Stimulated activated CD4-positive, alpha-beta T cell treated with anti-CD3 and anti-CD28 coated beads, Interleukin-2, amount 100 ng/mL, for 24 hours (primary cell): Measurements from ENCODE around the gene PGA5.
"Not testable (repeated sequence)": the region's sequence is repeated elsewhere in the genome, so short reads cannot be mapped to it uniquely, and the experiment has no call there.

Experiments used
- DNase-seq, 2 donors: peaks; one replicate each; pipeline ENCODE4 v3.0.0-alpha.2; 2020

Gene PGA5

DNA sequence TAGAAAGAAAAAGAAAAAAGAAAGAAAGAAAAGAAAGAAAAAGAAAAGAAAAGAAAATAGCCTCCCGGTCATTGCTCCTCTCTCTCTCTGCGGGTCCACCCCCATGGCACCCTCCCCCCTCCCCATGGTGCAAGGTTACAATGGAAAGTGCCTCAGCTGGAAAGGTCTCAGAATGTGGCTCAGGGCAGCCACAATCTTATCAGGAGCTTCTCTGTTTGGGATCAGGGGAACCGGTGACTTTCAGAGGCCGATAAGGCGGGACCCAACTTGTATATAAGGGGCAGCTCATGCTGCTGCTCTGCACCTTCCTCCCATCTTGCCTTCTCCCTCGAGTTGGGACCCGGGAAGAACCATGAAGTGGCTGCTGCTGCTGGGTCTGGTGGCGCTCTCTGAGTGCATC lies at the start of gene PGA5:
PGA5 (plus strand) TSS at position 301 of the 400 bp plus-strand sequence; CDS start at position 353, 52 bp downstream.
- not testable (repeated sequence) for DNase-seq

DNA sequence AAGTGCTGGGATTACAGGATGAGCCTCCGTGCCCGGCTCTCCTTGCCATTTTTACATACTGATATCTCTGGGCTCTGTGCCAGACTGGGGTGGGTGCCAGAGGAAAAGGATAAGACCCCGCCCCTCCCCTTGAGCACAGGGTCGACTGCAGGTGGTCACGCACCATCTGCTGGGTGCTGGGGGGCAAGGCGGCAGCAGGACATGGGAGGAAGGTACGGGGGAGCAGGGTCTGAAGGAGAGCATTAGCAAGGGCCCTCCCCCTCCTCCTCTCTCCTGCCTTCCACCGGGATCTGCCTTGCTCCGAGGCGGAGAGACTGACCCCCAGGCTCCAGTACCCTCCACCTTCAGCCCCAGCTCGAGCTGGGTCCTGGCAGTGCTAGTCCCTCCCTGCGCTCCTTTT lies 47.4 kb upstream of the PGA5 start:
- DNase-seq = no peak

- no peak for DNase-seq
Measured at GRCh38 chr11:61194169-61194671, 46.8 kb upstream of the PGA5 start.

DNA sequence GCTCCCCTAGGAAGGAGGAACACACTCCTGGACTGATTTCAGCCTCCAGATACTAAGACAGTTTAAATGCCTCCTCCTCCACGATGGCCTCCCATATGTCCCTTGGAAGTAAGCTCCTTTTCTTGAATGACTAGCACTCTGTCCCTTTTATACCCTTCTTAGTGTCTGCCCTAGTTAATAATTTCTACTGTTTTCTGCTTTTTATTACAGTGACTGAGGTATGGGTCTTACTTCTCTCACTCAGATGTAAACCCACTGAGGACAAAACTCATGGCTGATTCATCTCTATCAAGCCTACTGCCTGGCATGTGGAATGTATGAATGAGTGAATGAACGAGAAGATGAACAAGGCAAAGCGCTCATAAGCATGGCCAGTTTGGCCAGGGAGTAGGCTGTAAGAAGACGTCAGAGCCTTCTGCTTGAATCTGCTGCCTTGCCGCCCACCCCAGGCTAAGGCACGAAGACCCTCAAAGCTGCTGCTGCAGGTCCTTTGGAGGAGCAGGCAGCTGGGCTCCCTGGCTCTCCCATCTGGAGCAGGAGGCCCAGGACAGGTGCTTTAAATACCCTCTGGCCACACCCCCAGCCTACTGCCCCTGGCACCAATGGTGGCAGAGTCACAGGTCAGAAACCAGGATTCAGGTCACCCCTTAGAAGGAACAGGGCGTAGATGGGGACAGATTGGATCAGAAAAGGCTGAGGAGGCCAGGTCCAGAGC lies 45.8 kb upstream of the PGA5 start:
- DNase-seq = no peak

- no peak for DNase-seq
Measured at GRCh38 chr11:61195719-61196118, 45.3 kb upstream of the PGA5 start.

- no peak for DNase-seq
Measured at GRCh38 chr11:61198361-61198760, 42.6 kb upstream of the PGA5 start.

- DNase-seq = no peak
Measured at GRCh38 chr11:61198948-61199523, 41.9 kb upstream of the PGA5 start.

DNA sequence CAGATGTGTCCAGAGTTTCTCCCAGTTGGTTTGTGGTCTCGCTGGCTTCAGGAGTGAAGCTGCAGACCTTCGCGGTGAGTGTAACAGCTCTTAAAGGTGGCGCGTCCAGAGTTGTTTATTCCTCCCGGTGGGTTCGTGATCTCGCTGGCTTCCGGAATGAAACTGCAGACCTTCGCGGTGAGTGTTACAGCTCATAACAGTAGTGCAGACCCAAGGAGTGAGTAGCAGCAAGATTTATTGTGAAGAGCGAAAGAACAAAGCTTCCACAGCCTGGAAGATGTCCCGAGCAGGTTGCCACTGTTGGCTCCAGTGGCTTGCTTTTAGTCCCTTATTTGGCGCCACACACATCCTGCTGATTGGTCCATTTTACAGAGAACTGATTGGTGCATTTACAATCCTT lies 39.5 kb upstream of the PGA5 start:
- no peak for DNase-seq

DNA sequence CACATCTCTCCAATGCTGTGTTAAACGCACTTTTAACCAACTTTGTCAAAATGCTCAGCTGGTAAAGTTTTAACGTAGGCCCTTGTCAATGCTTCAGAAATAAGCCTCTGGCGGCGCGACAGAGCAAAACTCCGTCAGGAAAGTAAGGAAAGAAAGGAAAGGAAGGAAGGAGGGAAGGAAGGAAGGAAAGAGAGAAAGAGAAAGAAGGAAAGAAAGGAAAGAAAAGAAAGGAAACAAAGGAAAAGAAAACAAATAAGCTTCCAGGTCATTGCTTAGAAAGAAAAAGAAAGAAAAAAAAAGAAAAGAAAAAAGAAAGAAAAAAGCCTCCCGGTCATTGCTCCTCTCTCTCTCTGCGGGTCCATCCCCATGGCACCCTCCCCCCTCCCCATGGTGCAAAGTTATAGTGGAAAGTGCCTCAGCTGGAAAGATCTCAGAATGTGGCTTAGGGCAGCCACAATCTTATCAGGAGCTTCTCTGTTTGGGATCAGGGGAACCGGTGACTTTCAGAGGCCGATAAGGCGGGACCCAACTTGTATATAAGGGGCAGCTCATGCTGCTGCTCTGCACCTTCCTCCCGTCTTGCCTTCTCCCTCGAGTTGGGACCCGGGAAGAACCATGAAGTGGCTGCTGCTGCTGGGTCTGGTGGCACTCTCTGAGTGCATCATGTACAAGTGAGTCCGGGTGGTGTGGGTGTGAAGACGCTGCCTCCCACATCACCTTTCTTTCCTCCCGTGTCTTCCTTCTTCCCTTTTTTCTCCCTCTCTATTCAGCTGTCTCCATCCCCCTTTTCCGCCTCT lies 37.8 kb upstream of the PGA5 start, which contains the start of gene PGA3:
PGA3 (plus strand) TSS at position 566 of the 797 bp plus-strand sequence; CDS start at position 616, 50 bp downstream.
- DNase-seq = not testable (repeated sequence)

- not testable (repeated sequence) for DNase-seq
Measured at GRCh38 chr11:61203873-61204272, 37.1 kb upstream of the PGA5 start.

- DNase-seq = not testable (repeated sequence)
Measured at GRCh38 chr11:61204502-61205059, 36.4 kb upstream of the PGA5 start.

DNA sequence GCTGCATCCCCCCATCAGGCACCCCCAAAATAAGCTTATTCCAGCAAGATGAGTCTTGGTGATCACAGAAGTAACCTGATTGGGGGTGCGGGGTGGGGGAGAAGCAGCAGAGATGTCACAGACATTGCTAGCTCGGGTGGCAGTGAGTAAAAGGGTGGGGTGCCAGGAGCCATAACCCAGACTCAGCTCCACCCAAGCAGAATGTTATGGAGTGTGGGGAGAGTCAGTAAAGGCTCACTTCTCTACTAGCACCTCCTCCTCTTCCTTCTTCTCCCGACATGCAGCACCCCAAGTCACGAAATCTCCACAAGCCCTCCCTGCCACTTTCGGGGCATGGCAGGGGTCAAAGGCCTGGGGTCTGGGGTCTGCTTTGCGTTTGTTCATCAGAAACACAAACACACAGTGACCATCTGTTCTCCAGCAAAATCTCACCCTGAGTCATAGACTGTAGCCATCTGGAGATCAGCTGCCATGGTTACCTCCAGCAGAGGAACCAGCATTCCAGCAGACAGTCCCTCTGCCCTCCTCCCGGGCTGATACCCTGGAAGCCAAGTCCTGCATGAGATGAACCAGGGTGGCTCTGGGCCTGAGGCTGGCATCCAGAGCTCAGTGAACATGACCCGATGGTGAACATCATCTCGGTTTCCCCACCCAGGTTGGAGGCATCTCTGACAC lies 33.2 kb upstream of the PGA5 start:
- DNase-seq = not testable (repeated sequence)

DNA sequence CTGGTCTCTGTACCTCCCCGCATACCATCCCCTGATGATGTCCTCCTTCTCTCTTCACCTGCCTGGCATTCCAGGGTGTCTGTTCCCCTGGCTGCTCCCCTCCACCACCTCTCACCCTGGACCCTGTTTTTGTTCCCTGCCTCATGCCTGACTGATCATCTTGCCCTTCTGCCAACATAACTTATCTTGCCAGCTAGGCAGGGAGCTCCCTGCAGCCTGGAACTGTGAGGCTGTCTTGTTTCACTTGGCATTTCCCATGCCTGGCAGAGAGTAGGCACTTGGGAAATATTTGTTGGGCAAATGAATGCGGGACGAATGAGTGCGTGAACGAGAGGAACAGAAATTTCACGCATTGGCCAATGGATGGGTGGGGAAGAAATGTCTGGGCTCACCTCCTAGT lies 30.3 kb upstream of the PGA5 start:
- DNase-seq = not testable (repeated sequence)

DNA sequence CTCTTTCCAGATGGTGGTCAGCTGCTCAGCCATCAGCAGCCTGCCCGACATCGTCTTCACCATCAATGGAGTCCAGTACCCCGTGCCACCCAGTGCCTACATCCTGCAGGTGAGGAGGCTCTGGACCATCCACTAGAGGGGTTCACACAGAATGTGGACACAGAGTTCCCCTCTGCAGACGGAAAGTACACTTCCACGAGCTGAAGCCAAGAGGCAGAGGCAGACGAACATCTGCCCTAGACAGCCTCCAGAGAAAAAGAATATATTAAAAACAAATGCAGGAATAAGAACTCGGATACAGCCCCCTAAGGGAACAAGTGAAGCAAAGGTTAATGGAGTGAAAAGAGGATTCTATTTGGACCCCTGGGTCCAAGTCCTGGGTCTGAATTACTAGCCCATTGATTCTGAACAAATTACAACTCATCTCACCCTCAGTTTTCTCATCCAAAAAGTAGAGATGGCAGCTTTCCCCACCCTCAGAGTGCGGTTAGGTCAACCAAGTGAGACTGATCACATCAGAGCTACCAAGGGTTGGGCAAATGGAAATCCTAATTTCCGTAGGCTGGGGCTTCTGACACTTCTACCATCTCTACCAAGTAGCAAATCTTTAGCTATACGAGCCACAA lies 29.5 kb upstream of the PGA5 start:
- not testable (repeated sequence) for DNase-seq

GRCh38 chr11:61212202-61212601 lies 28.8 kb upstream of the PGA5 start:
- not testable (repeated sequence) for DNase-seq

DNA sequence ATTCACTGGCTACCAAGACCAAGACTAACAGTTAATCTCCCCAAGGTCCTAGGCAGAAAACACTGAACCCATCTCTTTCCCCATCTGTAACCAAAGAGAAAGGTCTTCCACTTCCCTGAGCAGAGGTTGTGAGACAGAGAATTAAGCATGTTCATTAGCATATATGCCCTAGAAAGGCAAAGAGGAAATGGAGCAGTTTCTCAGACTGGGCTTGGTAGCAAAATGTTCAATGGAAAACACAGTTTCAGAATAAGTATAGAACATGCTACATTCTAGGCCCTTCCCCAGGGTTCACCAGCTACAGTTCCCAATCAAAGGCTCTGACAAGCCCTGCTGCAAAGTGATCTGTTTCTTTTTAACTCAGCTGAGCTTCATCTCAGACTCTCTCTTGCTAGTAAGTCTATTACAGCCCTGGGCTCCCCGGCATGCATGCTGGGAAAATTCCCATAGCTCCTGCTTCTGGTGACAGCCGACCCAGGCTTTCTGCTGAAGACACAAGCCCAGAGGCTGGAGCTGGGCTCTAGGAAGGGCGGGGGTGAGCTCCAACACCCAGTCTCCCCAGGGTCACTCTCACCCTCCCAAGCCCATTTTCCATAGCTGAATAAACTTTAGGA lies 27.2 kb upstream of the PGA5 start:
- not testable (repeated sequence) for DNase-seq

- DNase-seq = not testable (repeated sequence)
Measured at GRCh38 chr11:61218306-61218705, 22.7 kb upstream of the PGA5 start.

GRCh38 chr11:61219016-61219415 lies 22.0 kb upstream of the PGA5 start:
- not testable (repeated sequence) for DNase-seq

GRCh38 chr11:61222047-61222446 lies 18.9 kb upstream of the PGA5 start, which contains the start of gene PGA4:
Gene PGA4 (plus strand): TSS chr11:61222347. CDS start chr11:61222401, 54 bp downstream.
- not testable (repeated sequence) for DNase-seq

GRCh38 chr11:61222692-61223091 lies 18.3 kb upstream of the PGA5 start:
- DNase-seq = not testable (repeated sequence)

DNA sequence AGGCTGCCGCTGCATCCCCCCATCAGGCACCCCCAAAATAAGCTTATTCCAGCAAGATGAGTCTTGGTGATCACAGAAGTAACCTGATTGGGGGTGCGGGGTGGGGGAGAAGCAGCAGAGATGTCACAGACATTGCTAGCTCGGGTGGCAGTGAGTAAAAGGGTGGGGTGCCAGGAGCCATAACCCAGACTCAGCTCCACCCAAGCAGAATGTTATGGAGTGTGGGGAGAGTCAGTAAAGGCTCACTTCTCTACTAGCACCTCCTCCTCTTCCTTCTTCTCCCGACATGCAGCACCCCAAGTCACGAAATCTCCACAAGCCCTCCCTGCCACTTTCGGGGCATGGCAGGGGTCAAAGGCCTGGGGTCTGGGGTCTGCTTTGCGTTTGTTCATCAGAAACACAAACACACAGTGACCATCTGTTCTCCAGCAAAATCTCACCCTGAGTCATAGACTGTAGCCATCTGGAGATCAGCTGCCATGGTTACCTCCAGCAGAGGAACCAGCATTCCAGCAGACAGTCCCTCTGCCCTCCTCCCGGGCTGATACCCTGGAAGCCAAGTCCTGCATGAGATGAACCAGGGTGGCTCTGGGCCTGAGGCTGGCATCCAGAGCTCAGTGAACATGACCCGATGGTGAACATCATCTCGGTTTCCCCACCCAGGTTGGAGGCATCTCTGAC lies 14.4 kb upstream of the PGA5 start:
- not testable (repeated sequence) for DNase-seq
